Left ventricle myocardium inferior (tissue), 1 donor: Measurements from ENCODE around the gene SLC35A5. TPM values are rescaled to one million over a fixed set of nuclear protein-coding genes. Genes with fewer than 3 reads are reported as not detected.

Source experiments
- DNase-seq: peaks from one replicate; pipeline ENCODE4 v3.0.0-alpha.2; 2020
- H3K27ac ChIP-seq: fragments of 200-600 bp; replicated peaks from 2 replicates; pipeline ENCODE4 v1.8.0; 2021
- H3K27me3 ChIP-seq: fragments of 200-600 bp; 2 replicates; pipeline ENCODE4 v1.8.0; 2021; ENCODE audit warnings: low read depth
- H3K36me3 ChIP-seq: fragments of 200-600 bp; 2 replicates; pipeline ENCODE4 v1.8.0; 2021
- H3K4me1 ChIP-seq: fragments of 200-600 bp; 2 replicates; pipeline ENCODE4 v1.8.0; 2021
- H3K4me3 ChIP-seq: fragments of 200-600 bp; 2 replicates; pipeline ENCODE4 v1.8.0; 2021; ENCODE audit warnings: mild to moderate bottlenecking, moderate library complexity
- H3K9me3 ChIP-seq: fragments of 200-600 bp; replicated peaks from 2 replicates; pipeline ENCODE4 v1.8.0; 2021
- CTCF ChIP-seq: fragments of 200-600 bp; IDR thresholded peaks from 2 replicates; pipeline ENCODE4 v1.8.0; 2021; ENCODE audit warnings: antibody characterized with exemption, mild to moderate bottlenecking, borderline replicate concordance
- intact Hi-C: fragments of 100-400 bp; cut with micrococcal nuclease; formaldehyde crosslinking; loops from one replicate; pipeline ENCODE4 v1.11.0; 2022
- total RNA-seq: library from RNA; stranded (reverse); fragmentation: NEBNext Ultra II Directional; extraction: Animal tissue kit (Norgen Biotek cat#: 25700); gene quantifications from one replicate; pipeline ENCODE4 v1.2.1, GENCODE V29; 2021
- donor health status: DM: no; HTN: yes; CAD: no; lungs with severe emphysema.

SLC35A5 gene
- total RNA-seq, 1 donor from 2014 or later: 16.5 TPM

- Histone ChIP-seq H3K27me3 (no peaks in the 10 kb centered on the region), H3K4me1 (no peaks in the 10 kb centered on the region), H3K27ac (peak overlapping the region; percentile 65), H3K9me3 (no peaks in the 10 kb centered on the region), H3K36me3 (no peaks in the 10 kb centered on the region), H3K4me3 (no peak overlapping the region)
- no peak for DNase-seq
- intact Hi-C loops: no loop called here
- no peak for TF ChIP-seq CTCF
Measured at GRCh38 chr3:112627919-112628466, 66.1 kb downstream of the SLC35A5 start.

GRCh38 chr3:112629425-112629824, 67.6 kb downstream of the SLC35A5 start:
- H3K4me3 ChIP-seq: no peak overlapping the region
- H3K4me1 ChIP-seq: no peaks in the 10 kb centered on the region
- peak overlapping the region; percentile 41 for H3K27ac ChIP-seq

GRCh38 chr3:112631257-112631656, 69.4 kb downstream of the SLC35A5 start:
- TF ChIP-seq CTCF: no peak
- H3K36me3 ChIP-seq: no peaks in the 10 kb centered on the region
- DNase-seq: no peak
- intact Hi-C loops: no loop called here
- peak overlapping the region; percentile 11 for H3K27ac ChIP-seq
- H3K9me3 ChIP-seq: no peaks in the 10 kb centered on the region
- H3K4me3 ChIP-seq: no peak overlapping the region
- no peaks in the 10 kb centered on the region for H3K4me1 ChIP-seq
- H3K27me3 ChIP-seq: no peaks in the 10 kb centered on the region

More at GRCh38 chr3:112629425-112629824, 67.6 kb downstream of the SLC35A5 start:
- peak; percentile 40 for DNase-seq
- no peaks in the 10 kb centered on the region for H3K9me3 ChIP-seq
- H3K36me3 ChIP-seq: no peaks in the 10 kb centered on the region
- intact Hi-C loops: no loop called here
- no peak for TF ChIP-seq CTCF
- no peaks in the 10 kb centered on the region for H3K27me3 ChIP-seq

DNA sequence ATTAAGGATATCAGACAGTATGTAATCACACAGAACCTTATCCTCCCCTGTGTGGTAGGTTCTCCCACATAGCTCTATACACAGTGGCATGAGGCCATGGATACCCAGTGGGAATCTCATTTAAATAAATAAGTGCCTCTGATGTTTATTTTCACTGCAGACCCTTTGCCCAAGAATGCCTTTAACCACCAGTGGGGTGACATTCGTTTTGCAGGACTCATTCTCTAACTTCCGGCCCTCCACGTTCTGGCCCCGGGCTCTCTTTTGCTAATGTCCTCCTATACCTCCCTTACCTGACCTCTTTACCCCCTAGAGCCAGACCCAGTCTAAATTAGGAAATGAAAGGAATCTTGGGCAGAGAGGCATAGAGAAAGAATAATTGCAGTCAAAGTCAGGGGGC, 70.8 kb downstream of the SLC35A5 start:
- no peaks in the 10 kb centered on the region for H3K4me1 ChIP-seq

GRCh38 chr3:112633191-112633590, 71.3 kb downstream of the SLC35A5 start:
- intact Hi-C loops: no loop called here
- H3K4me3 ChIP-seq: peak overlapping the region; percentile 63
- H3K4me1 ChIP-seq: no peaks in the 10 kb centered on the region

More for the DNA sequence above, 70.8 kb downstream of the SLC35A5 start:
- H3K36me3 ChIP-seq: no peaks in the 10 kb centered on the region
- H3K9me3 ChIP-seq: no peaks in the 10 kb centered on the region
- no peaks in the 10 kb centered on the region for H3K27me3 ChIP-seq
- intact Hi-C loops: no loop called here
- peak overlapping the region; percentile 82 for H3K27ac ChIP-seq
- DNase-seq: no peak
- peak overlapping the region; percentile 63 for H3K4me3 ChIP-seq
- TF ChIP-seq CTCF: no peak

More at GRCh38 chr3:112633191-112633590, 71.3 kb downstream of the SLC35A5 start:
- Histone ChIP-seq H3K36me3 (no peaks in the 10 kb centered on the region), H3K27me3 (no peaks in the 10 kb centered on the region), H3K9me3 (no peaks in the 10 kb centered on the region), H3K27ac (peak overlapping the region; percentile 82)
- no peak for DNase-seq
- TF ChIP-seq CTCF: no peak
